Measurements from ENCODE around the gene FANCC. TPM values are rescaled to one million over a fixed set of nuclear protein-coding genes. Genes with fewer than 3 reads are reported as not detected.

The FANCC gene
- total RNA-seq, 1 experiment from 2014 or later: 13.4 TPM

Other genes starting within 250 kb of the FANCC start
- 3.6 and 3.8 TPM in 2 replicates for gene PTCH1, start 199.3 kb upstream of the FANCC start, total RNA-seq (2014; rRNA removed)